Measurements from ENCODE around the gene MTM1.

The MTM1 gene

GRCh38 chrX:150664290-150664689 is 95.9 kb downstream of the MTM1 start:
- no peak for TF ChIP-seq EZH2phosphoT487 (IDR thresholded peaks at IDR 0.05; ENCODE audit: borderline replicate concordance)
- no peak for TF ChIP-seq CTCF (conservative IDR thresholded peaks at IDR 0.05; ENCODE audit: low read length)
- Histone ChIP-seq H3K9me2 (replicated peaks; ENCODE audit: low read depth, low read length) (no peaks in the 10 kb centered on the region), H3K4me1 (ENCODE audit: insufficient read depth, low read length, poor library complexity, severe bottlenecking) (no peaks in the 10 kb centered on the region), H4K20me1 (ENCODE audit: insufficient read depth, low read length, poor library complexity, severe bottlenecking) (no peaks in the 10 kb centered on the region), H3K9me3 (ENCODE audit: insufficient read depth, low read depth, low read length) (no peaks in the 10 kb centered on the region), H3K4me2 (ENCODE audit: low read depth, low read length, poor library complexity, severe bottlenecking) (no peak overlapping the region), H3K9ac (ENCODE audit: low read depth, low read length, poor library complexity, severe bottlenecking) (no peak overlapping the region), H3K36me3 (ENCODE audit: insufficient read depth, low read length) (peaks cover 11% of the 10 kb centered on the region; the same call in 1 of the 2 replicates), H3F3A (ENCODE audit: low read depth) (no peaks in the 10 kb centered on the region), H2AFZ (ENCODE audit: low read length) (no peak overlapping the region), H3K79me2 (ENCODE audit: insufficient read depth, low read length) (no peaks in the 10 kb centered on the region), H3K4me3 (ENCODE audit: low read length, poor library complexity, severe bottlenecking) (no peak overlapping the region), H3K27me3 (ENCODE audit: insufficient read depth, low read length, poor library complexity, severe bottlenecking) (no peaks in the 10 kb centered on the region)

- Histone ChIP-seq H3K9ac (ENCODE audit: low read depth, low read length, poor library complexity, severe bottlenecking) (no peak overlapping the region), H2AFZ (ENCODE audit: low read length) (no peak overlapping the region), H3K27me3 (ENCODE audit: insufficient read depth, low read length, poor library complexity, severe bottlenecking) (no peaks in the 10 kb centered on the region), H3K9me3 (ENCODE audit: insufficient read depth, low read depth, low read length) (no peaks in the 10 kb centered on the region), H3K36me3 (ENCODE audit: insufficient read depth, low read length) (no peaks in the 10 kb centered on the region), H3K4me2 (ENCODE audit: low read depth, low read length, poor library complexity, severe bottlenecking) (no peak overlapping the region), H3K9me2 (replicated peaks; ENCODE audit: low read depth, low read length) (no peaks in the 10 kb centered on the region), H3K79me2 (ENCODE audit: insufficient read depth, low read length) (no peaks in the 10 kb centered on the region), H3K4me3 (ENCODE audit: low read length, poor library complexity, severe bottlenecking) (no peak overlapping the region), H3K4me1 (ENCODE audit: insufficient read depth, low read length, poor library complexity, severe bottlenecking) (no peaks in the 10 kb centered on the region), H4K20me1 (ENCODE audit: insufficient read depth, low read length, poor library complexity, severe bottlenecking) (no peaks in the 10 kb centered on the region), H3F3A (ENCODE audit: low read depth) (no peaks in the 10 kb centered on the region)
- TF ChIP-seq EZH2phosphoT487 (IDR thresholded peaks at IDR 0.05; ENCODE audit: borderline replicate concordance): no peak
Observed at GRCh38 chrX:150676221-150676620, 107.8 kb downstream of the MTM1 start.

- no peaks in the 10 kb centered on the region for H4K20me1 ChIP-seq (ENCODE audit: insufficient read depth, low read length, poor library complexity, severe bottlenecking)
- H3K36me3 ChIP-seq (ENCODE audit: insufficient read depth, low read length): no peaks in the 10 kb centered on the region
- H3K4me2 ChIP-seq (ENCODE audit: low read depth, low read length, poor library complexity, severe bottlenecking): no peak overlapping the region
- TF ChIP-seq EZH2phosphoT487 (IDR thresholded peaks at IDR 0.05; ENCODE audit: borderline replicate concordance) (no peak), CTCF (conservative IDR thresholded peaks at IDR 0.05; ENCODE audit: low read length) (peak; percentile 64)
- no peaks in the 10 kb centered on the region for H3F3A ChIP-seq (ENCODE audit: low read depth)
- no peaks in the 10 kb centered on the region for H3K9me3 ChIP-seq (ENCODE audit: insufficient read depth, low read depth, low read length)
- no peak overlapping the region for H2AFZ ChIP-seq (ENCODE audit: low read length)
- no peak overlapping the region for H3K4me3 ChIP-seq (ENCODE audit: low read length, poor library complexity, severe bottlenecking)
- no peaks in the 10 kb centered on the region for H3K79me2 ChIP-seq (ENCODE audit: insufficient read depth, low read length)
- H3K9ac ChIP-seq (ENCODE audit: low read depth, low read length, poor library complexity, severe bottlenecking): no peak overlapping the region
- no peaks in the 10 kb centered on the region for H3K4me1 ChIP-seq (ENCODE audit: insufficient read depth, low read length, poor library complexity, severe bottlenecking)
- H3K27me3 ChIP-seq (ENCODE audit: insufficient read depth, low read length, poor library complexity, severe bottlenecking): no peaks in the 10 kb centered on the region
- no peaks in the 10 kb centered on the region for H3K9me2 ChIP-seq (replicated peaks; ENCODE audit: low read depth, low read length)
Observed at GRCh38 chrX:150680974-150681373, 112.6 kb downstream of the MTM1 start.

GRCh38 chrX:150683112-150683511 is 114.7 kb downstream of the MTM1 start:
- Histone ChIP-seq H3K9me3 (ENCODE audit: insufficient read depth, low read depth, low read length) (no peaks in the 10 kb centered on the region), H3K4me3 (ENCODE audit: low read length, poor library complexity, severe bottlenecking) (no peak overlapping the region), H2AFZ (ENCODE audit: low read length) (no peak overlapping the region), H3K36me3 (ENCODE audit: insufficient read depth, low read length) (no peaks in the 10 kb centered on the region), H3F3A (ENCODE audit: low read depth) (no peaks in the 10 kb centered on the region), H3K9ac (ENCODE audit: low read depth, low read length, poor library complexity, severe bottlenecking) (no peak overlapping the region), H3K79me2 (ENCODE audit: insufficient read depth, low read length) (no peaks in the 10 kb centered on the region), H3K27me3 (ENCODE audit: insufficient read depth, low read length, poor library complexity, severe bottlenecking) (no peaks in the 10 kb centered on the region), H3K9me2 (replicated peaks; ENCODE audit: low read depth, low read length) (no peaks in the 10 kb centered on the region), H4K20me1 (ENCODE audit: insufficient read depth, low read length, poor library complexity, severe bottlenecking) (no peaks in the 10 kb centered on the region), H3K4me2 (ENCODE audit: low read depth, low read length, poor library complexity, severe bottlenecking) (no peak overlapping the region), H3K4me1 (ENCODE audit: insufficient read depth, low read length, poor library complexity, severe bottlenecking) (no peaks in the 10 kb centered on the region)
- no peak for TF ChIP-seq CTCF (conservative IDR thresholded peaks at IDR 0.05; ENCODE audit: low read length)
- no peak for TF ChIP-seq EZH2phosphoT487 (IDR thresholded peaks at IDR 0.05; ENCODE audit: borderline replicate concordance)
